GM19025 (cell line): ENCODE data around the gene KLHL15.
A peak's percentile ranks its signal among the peaks of the same experiment; 100 is the strongest.

Experiments used
- ATAC-seq: cut with Tn5 transposase; IDR thresholded peaks from one replicate; pipeline ENCODE4 v1.9.1; 2021; ENCODE audit warnings: mild to moderate bottlenecking, low read depth, moderate library complexity; ENCODE audit not compliant: unreplicated experiment

The KLHL15 gene

GRCh38 chrX:23952984-23953907 is 73.7 kb downstream of the KLHL15 start:
- peak; percentile 97 for ATAC-seq

GRCh38 chrX:23952391-23952790 is 74.6 kb downstream of the KLHL15 start:
- no peak for ATAC-seq

DNA sequence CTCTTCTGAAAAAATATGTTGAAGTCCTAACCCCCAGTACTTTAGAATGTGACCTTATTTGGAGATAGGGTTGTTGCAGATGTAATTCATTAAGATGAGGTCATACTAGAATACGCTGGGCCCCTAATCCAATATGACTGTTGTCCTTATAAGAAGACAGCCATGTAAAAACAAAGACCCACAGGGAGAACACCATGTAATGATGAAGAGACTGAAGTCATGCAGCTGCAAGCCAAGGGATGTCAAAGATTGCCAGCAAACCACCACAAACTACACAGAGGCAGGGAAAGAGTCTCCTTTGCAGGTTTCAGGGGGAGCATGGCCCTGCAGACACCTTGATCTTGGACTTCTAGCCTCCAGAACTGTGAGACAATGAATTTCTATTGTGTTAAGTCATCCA is 81.8 kb downstream of the KLHL15 start:
- no peak for ATAC-seq

DNA sequence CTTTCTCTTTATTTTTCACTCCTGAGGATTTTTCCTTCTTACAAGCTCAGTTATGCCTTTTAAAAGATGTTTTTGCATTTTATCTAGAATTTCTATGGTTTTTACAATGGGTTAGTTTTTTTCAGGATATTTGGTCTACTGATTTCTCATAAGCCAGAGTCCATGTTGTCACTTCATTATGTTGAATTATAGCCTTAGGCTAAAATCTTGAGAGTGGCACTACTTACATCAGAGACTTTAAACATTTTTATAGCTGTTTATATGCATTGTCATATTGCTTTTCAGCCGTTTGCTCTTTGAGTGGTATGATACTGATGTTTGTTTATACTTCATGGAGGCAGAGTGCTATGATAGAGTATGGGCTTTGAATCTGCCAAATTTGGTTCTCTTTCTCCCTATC is 82.8 kb downstream of the KLHL15 start:
- no peak for ATAC-seq

DNA sequence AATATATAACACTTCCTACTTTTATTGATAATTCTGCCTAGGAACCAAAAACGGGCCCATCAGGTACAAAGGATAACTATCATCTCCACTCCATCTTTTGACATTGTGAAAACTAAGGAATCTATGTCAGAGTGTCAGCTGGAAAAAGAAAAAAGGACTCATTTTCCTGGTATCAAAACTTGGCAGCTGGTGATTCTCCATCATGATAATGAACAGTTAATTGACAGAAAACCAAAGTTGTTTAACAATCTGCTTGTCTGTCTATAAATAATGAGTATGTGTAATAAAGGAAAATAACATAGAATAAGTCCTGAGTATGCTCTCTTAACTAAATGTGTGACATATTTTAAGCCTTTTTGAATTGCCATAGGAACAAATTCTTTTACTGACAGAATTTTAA is 87.8 kb downstream of the KLHL15 start:
- ATAC-seq, result no peak

- ATAC-seq, result no peak
These were observed 88.3 kb downstream of the KLHL15 start for GRCh38 chrX:23938690-23939089.

DNA sequence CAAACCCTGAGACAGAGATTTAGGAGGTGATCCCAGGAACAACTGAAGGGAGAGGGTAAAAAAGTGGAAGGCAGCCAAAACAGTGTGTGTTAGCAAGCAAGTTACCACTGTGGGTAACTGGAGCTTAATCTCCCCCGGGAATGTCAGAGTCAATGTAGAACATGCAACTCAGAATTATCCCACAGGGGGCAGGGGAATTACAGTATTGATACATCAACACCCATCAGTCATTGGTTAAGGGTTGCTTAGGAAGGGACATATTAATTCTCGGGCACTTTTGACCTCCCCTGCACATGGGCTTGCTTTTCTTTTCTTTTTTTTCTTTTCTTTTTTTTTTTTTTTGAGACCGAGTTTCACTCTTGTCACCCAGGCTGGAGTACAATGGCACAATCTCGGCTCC is 89.9 kb downstream of the KLHL15 start:
- no peak for ATAC-seq

- no peak for ATAC-seq
These were observed 90.8 kb downstream of the KLHL15 start for GRCh38 chrX:23936180-23936579.

GRCh38 chrX:23935106-23935505 is 91.9 kb downstream of the KLHL15 start:
- no peak for ATAC-seq
